Omental fat pad (tissue), 4 donors: ENCODE data around the gene CDCP1. TPM values are rescaled to one million over a fixed set of nuclear protein-coding genes. Genes with fewer than 3 reads are reported as not detected.

ENCODE experiments used
- ATAC-seq: fragments of 150-250 bp; one replicate; pipeline ENCODE4 v1.9.1; 2016; ENCODE audit warnings: mild to moderate bottlenecking, moderate library complexity; ENCODE audit not compliant: low FRiP score
- DNase-seq: peaks from one replicate; pipeline ENCODE4 v3.0.0-alpha.2; 2019; ENCODE audit warnings: low spot score
- CTCF ChIP-seq, 3 donors: fragments of 450-650 bp; IDR thresholded peaks; one replicate each; pipeline ENCODE4 v1.5.1; 2016 to 2017; ENCODE audit warnings: antibody characterized with exemption in 3 of 3, mild to moderate bottlenecking in 3 of 3, moderate library complexity in 2 of 3
- total RNA-seq, 4 donors: library from RNA; depleted of rRNA; stranded (reverse); fragments of >200 nt; gene quantifications; one replicate each; pipeline ENCODE4 v1.1.0, GENCODE V29; 2016

Gene CDCP1
- total RNA-seq, 4 donors from 2014 or later, result 0.16 to 30.7 (median 8.2) TPM

- ATAC-seq, result peak; percentile 89
These were observed 22.5 kb downstream of the CDCP1 start for GRCh38 chr3:45123581-45124269.

GRCh38 chr3:45123030-45123429 is 23.1 kb downstream of the CDCP1 start:
- ATAC-seq (peak; percentile 75), DNase-seq (no peak)
- TF ChIP-seq CTCF (IDR thresholded peaks at IDR 0.05), result no peak

More at GRCh38 chr3:45123581-45124269, 22.5 kb downstream of the CDCP1 start:
- DNase-seq, result no peak
- no peak for TF ChIP-seq CTCF (IDR thresholded peaks at IDR 0.05)

- TF ChIP-seq CTCF (IDR thresholded peaks at IDR 0.05), result no peak
- ATAC-seq (no peak), DNase-seq (no peak)
These were observed 25.6 kb downstream of the CDCP1 start for GRCh38 chr3:45120359-45121158.

- no peak for TF ChIP-seq CTCF (IDR thresholded peaks at IDR 0.05)
- no peak for ATAC-seq
- no peak for DNase-seq
These were observed 26.3 kb downstream of the CDCP1 start for GRCh38 chr3:45119824-45120358.

GRCh38 chr3:45119376-45119775 is 26.8 kb downstream of the CDCP1 start:
- DNase-seq, result no peak
- no peak for TF ChIP-seq CTCF (IDR thresholded peaks at IDR 0.05)

GRCh38 chr3:45118615-45119071 is 27.5 kb downstream of the CDCP1 start:
- no peak for TF ChIP-seq CTCF (IDR thresholded peaks at IDR 0.05)
- no peak for ATAC-seq
- DNase-seq, result no peak

More at GRCh38 chr3:45119376-45119775, 26.8 kb downstream of the CDCP1 start:
- ATAC-seq, result no peak
